NCI-H510A treated with DMSO at 0.1 percent for 48 hours (cell line): ENCODE measurements around the gene SLC1A4.
"Not testable (repeated sequence)": the region's sequence is repeated elsewhere in the genome, so short reads cannot be mapped to it uniquely, and the experiment has no call there.

Experiments used
- DNase-seq: peaks from one replicate; lab custom pipeline; 2025; lab: John Stamatoyannopoulos, UW

Gene SLC1A4

DNA sequence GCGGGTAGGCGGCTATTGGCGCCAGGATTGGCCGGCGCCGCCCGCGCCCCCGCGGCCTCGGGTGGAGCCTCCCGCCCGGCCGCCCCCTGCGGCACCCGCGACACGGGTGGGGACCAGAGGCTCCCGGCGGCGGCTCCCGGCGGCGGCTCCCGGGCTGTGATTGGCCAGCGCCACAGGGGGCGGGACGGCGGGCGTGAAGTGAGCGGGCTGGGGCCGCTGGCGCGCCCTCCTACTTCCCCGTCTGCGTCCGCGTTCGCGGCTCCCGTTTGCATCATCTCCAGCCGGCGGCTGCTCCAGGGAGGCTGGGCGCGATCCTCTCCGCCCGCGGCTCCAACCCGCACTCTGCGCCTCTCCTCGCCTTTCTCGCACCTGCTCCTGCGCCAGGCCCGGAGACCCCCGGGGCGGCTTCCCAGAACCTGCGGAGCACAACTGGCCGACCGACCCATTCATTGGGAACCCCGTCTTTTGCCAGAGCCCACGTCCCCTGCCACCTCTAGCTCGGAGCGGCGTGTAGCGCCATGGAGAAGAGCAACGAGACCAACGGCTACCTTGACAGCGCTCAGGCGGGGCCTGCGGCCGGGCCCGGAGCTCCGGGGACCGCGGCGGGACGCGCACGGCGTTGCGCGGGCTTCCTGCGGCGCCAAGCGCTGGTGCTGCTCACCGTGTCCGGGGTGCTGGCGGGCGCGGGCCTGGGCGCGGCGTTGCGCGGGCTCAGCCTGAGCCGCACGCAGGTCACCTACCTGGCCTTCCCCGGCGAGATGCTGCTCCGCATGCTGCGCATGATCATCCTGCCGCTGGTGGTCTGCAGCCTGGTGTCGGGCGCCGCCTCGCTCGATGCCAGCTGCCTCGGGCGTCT is at the start of gene SLC1A4:
Gene SLC1A4, plus strand, starts transcription at position 274 of the 856 bp plus-strand sequence. Its CDS starts 245 bp downstream, at position 519.
- peak; percentile 70 for DNase-seq

DNA sequence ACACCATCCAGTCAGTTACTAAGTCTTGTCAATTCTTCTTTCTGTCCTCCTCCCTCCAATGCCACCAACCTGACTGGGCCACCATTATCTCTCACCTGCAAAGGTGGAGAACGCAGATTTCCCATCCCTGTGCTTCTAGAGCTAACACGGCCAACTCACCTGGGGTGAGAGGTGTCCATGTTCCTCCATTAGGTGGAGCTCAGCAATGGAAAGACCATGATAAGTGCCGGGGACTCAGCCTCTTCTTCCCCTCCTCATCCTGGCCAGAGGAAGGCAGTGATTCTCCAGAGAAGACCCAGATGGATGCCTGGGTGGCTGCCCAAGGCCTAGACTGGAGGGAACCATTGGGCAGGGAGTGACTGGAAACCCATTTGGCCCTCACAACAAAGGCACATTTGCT is 48.1 kb upstream of the SLC1A4 start:
- DNase-seq: no peak

DNA sequence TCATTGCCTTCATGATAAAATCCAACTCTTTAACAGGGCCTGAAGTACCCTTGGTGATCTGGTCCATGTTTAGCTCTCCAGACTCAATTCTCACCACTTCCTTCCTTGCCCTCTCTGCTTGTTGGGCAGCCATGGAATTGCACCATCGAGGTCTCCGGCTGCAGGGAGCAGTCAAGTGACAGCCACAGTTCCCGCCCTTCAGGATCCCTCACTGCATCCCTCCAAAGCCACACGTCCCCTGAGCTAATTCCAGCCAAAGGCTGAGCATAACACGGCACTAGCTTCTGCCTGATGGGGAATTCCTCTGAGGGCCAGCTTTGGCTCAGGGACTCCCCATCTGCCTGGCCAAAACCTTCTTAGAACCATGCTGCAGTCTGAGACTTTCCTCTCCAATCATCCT is 47.4 kb upstream of the SLC1A4 start:
- DNase-seq: no peak

DNA sequence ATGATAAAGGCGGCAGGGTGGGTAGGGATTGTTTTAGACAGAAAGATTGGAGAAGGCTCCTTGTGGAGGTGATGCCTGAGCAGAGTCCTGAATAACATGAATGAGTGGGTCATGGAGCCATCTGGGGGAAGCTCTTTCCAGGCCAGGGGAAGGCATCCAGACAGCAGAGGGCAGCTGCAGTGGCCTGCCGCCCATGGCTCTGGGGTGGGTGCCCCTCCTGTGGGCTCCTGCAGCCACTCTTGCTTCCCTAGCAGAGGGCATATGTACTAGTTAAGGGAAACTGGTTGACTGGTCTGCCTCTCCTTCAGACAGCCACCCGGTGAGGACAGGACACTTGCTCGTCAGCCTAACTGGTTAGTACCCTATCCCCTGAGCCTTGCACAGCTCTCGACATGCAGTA is 46.5 kb upstream of the SLC1A4 start:
- no peak for DNase-seq

DNA sequence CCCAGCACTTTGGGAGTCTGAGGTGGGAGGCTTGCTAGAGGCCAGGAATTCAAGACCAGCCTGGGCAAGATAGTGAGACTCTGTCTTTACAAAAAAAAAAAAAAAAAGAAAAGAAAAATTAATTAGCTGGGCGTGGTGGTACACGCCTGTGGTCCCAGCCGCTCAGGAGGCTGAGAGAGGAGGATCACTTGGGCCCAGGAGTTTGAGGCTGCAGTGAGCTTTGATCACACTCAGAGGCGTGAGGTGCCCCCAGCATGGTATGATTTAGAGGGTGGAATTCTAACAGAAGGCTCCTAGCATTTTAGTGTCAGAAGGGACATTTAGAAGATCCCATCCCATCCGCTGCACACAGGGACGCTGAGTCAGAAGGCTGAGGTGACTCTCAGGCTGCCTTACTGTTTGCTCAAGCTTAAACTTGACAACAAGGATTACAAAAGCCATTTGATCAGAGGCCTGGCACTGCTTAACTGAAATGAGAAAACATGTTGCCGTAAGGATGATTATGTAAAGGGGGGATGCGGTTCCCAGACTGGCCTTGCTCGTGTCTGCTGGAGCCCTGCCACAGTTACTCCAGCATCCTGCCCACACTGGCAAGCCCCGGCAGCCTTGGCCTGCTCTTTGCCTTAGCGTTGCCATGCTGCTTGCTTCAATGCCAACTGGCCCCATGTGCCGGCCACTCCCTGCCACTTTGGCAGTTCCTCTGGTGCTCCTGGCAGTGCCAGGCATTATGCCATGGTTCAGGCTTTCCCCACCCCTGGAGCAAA is 45.6 kb upstream of the SLC1A4 start:
- DNase-seq: no peak

DNA sequence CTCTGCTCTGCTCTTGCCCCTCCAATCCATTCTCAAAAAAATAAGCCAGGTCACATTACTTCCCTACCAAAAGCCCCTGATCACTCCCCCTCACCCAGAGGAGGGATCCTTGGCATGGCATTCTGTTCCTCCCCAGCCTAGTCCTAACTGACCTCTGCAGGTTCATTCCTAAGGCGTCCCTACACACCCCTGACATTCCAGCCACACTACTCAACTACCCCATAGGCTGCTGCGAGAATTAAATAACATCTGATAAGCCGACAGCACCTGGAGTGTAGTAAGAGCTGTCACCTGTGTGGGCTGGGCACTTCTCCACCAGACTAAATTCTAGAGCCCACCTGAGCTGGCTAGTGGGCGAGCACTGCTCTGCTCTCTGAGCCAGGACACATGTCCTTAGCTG is 44.7 kb upstream of the SLC1A4 start:
- no peak for DNase-seq

DNA sequence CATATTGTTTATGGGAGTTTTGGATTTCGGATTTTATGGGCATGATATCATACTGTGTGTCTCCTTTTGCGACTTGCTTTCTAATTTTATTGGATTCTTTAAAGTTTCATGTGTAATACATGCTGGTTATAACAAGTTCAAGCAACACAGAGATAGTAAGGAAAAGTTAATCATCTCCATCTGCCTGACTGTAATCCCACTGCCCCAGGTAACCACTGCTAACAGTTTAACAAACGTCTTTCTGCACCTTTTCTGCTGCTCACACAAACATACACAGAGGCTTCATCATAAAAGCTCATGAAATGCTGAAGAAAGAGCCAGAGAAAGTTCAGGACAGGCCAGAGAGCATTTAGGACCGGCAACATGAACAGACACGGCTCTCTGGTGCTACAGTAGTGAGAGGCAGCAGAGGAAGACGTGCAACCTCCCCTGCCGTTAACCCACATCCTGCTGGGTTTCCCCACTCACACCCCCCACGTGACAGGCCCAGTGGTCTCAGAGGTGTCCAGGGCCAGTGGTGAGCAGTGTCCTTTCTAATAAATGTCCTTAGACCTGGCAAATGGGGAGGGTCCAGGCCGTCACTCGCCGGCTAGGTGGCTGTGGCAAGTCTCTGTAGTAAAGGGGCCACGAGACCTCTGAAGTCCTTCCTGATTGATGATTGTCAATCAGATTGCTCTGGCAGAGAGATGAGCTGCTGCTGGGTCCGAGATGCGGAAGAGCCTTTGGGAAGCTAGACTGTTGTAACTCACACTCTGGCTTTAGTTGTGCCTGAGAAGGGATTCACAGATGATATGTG is 43.0 kb upstream of the SLC1A4 start:
- DNase-seq: no peak

DNA sequence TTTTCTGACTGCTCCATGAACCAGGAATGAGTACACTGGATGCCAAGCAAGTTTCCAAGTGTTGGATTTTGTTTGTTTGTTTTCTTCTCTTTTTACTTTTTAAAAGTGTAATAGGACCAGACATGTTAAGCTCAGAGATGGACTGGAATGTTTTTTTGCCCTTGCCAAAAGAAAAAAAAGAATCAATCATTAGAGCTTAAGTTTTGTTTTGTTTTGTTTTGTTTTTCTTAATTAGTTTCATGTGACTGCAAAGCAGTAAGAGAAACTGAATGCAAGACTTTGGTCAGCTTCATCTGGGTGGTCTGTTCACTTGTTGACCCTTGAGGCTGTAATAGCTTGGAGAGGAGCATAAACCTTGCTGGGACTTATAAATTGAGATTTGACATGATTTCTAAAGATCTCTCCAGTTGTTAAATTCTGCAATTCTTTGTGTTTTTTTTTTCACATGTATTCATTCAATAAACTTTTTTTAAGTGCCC is 42.4 kb upstream of the SLC1A4 start:
- DNase-seq: no peak

DNA sequence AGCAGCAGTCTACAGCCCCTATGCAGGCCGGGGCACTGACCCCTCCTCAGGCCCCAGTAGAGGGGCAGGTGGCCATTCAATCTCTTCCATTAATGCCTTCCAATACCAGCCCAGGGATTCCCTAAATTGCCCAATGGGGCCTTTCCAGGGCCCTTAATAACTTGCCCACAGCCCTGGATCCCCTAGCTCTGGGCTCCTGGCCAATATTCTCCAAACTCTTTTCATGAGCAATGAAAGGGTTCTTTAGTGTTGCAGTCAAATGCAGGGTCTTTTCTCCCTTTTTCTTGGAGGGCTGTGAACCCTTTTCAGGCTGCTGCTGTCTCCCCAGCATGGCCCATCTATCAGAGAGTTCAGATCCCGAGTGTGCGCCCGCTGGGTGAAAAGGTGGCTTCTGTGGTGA is 41.3 kb upstream of the SLC1A4 start:
- DNase-seq: no peak

DNA sequence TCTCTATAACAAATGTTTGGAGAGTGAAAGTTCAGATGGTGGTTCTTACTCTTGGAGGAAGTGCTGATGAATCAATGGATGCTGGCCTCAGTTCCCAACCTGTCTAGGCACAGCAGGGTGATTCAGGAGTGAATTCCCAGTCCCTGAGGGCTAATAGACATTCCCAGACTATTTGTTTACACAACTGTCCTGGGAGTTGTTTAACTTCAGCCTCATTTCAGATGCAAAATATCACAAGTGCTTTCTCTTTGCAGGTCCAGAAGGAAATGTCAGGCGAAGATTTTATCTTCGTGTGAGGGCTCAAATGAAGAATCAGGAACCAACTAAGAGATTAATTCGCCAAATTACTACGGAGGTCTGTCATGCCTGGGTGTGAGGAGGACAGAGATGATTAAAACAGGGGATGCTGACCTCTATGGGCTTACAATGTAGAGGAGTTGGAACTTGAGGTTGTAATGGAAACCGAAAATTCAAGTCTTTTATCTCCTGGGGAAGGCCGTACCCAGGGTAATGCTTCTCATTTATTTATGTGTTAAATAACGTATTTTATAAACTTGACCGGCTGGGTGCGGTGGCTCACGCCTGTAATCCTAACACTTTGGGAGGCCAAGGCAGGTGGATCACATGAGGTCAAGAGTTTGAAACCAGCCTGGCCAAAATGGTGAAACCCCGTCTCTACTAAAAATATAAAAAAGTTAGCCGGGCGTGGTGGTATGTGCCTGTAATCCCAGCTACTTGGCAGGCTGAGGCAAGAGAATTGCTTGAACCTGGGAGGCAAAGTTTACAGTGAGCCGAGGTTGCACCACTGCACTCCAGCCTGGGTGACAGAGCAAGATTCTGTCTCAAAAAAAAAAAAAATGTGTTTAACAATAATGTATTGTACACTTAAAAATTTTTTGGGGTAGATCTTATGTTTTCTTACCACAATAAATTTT is 38.7 kb upstream of the SLC1A4 start:
- DNase-seq: no peak

DNA sequence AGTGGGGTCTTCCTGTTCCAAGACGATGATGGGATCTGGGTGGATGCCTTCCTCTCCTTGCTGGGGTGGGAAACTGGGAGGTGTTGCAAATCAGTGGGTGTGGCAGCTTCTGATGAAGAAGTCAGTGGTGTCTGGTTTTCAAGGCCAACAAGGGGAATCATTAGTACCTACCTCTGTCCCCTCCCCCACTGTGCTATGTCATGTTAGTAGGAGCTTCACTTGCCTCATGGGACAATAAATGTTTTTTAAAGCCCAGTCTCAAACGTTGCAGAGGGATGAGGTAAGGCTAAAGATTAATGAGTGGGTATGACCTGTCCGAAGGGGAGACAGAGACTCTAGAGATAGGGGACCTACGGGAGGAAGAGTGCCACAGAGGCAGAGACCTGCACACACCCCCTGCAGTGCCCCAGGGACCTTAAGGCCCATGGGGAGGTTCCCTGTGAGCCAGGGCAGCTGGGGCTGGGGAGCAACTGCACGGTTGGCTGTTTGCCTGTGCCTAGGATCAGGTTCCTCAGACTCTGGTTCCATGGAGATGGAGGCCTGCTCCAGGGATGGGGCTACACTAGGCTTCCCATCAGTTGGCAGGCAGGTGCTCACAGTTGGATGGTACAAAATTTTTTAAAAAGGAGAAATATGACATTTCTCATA is 37.8 kb upstream of the SLC1A4 start:
- no peak for DNase-seq

DNA sequence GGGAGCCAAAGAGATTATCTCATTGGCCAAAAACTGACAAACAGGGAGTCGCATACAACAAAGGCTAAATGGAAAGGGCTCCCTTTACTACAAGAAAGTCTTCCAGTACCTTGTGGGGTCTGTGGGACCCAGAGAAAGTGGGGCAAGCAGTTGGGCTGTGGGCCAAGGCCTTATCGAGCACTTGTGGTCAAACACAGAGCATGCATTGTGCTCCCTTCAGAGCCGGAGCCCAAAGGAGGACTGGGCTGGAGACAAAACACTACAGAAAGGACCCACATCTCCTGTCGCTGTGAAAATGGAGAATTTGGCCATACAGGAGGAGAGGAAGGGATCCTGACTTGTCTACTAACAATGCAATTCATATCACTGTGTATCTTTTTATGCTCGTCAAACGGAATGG is 37.1 kb upstream of the SLC1A4 start:
- DNase-seq: no peak

DNA sequence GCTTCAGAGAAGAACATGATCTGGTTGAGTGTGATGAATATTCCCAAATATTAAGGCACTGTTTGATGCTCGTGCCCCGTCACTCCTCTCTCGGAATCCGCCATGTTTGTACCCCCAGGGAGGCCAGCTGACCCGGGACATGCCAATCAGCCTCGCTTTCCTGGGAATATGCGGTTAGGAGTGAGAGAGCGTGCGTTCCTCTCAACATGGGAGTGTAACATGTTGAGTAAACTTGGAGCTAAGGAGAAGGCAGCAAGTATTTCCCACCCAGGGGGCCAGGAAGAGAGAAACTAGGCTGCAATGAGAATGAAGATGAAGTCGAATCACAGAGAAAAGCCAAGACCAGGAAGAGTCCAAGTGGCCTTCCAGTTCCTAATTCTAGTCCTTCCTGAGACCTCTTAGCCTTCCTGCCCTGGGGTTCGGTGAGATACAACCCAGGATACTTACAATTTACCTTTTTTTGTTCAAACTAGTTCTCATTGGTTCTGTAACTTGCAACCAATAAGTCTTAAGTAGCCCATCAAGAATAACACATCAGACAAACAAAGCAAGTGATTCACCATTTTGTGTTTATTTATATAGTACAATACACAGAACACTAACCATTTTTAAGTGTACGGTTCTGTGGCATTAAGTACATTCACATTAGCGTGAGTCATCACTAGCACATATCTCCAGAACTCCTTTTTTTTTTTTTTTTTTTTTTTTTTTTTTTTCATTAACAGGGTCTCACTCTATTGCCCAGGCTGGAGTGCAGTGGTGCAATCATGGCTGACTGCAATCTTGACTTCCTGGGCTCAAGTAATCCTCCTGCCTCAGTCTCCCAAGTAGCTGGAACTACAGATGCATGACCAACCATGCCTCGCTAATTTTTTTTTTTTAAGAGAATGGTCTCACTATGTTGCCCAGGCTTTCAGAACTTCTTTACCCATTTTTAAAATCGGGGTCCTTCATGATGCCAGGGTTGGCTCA is 36.4 kb upstream of the SLC1A4 start:
- DNase-seq: no peak

DNA sequence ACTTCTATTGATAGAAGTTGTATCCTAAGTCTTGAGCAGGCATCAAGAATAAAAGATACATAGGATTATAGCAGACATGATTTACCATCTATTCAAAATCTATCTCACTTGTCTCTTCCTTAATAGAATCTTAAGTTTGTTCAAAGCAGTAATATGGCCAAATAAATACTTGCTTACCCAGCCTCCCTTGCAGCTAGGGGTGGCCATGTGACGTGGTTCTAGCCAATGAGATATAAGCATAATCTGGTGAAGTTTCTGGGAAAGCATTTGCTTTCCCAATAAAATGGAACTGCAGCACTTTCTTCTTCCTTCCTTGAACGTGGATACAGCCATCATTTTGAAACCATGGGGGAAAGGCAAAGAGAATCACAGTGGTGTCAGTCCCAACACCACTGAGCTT is 33.7 kb upstream of the SLC1A4 start:
- DNase-seq: no peak

DNA sequence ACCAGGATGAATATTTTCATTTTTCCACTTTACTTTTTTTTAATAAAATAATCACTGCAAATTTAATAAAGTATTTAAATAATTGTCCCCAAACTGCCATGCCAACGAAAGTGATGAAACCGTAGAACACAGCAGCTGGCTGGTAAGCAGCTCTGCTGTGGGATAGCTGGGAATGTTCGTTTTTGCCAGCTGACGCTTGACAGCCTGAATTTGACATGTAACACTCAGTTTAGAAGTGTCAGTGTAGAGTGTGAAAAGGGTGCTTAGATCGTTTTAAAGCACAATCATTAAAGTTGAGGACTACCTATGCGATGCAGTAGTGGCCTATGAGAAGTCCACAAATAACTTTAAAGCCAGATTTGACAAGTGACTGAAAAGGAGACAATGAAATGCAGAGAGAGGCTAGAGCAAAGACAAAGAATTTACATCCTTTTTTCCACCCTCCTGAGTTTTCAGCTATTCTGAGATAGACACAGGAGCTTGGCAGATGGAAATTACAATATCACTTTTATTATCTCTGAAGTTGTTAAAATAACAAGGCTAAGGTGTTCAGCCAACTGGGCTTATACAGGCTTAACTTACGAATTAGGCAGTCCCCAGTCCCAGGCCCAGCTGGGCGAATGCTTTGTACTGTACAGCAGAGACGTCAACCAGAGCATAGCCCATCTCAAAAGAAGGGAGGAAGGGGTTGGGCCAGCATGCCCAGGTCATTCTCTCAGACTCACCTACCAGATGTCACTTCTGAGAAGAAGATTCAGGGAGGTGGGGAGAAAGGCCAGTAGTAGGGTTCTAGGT is 31.9 kb upstream of the SLC1A4 start:
- DNase-seq: no peak

DNA sequence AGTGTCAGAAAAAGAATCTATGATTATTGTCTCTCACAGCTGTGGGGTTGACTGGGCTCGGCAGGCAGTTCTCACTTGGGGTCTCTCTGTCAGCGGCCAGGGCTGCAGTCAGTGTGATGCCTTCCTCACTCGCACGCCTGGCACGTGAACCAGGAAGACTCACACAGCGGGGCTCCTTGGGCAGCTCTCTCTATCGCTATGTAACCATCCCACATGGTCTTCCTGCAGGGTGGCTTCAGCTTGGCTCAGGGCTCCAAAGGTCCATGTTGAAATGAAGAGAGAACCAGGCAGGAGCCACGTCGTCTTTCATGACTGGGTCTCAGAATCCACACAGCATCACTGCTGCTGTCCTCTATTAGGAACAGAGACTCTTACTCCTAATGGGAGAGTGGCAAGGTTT is 30.6 kb upstream of the SLC1A4 start:
- no peak for DNase-seq

DNA sequence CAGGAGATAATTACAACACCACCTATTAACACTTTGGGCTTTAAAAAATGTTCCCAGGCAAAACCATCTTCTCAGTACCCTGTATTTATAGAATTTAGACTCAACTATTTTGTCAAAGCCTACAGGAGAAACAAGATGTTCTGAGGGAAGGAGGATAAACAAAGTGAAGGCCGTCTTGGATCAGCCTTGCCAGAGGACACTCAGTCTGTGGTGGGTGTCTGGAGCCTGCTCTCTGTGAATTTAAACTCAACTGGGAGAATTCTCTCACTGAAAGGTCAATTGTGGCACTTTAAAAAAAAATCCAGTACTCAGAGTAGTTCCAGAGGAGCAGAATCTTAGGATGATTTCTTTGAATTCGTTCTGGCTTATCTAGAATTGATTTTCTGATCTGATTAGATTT is 28.4 kb upstream of the SLC1A4 start:
- DNase-seq: no peak

DNA sequence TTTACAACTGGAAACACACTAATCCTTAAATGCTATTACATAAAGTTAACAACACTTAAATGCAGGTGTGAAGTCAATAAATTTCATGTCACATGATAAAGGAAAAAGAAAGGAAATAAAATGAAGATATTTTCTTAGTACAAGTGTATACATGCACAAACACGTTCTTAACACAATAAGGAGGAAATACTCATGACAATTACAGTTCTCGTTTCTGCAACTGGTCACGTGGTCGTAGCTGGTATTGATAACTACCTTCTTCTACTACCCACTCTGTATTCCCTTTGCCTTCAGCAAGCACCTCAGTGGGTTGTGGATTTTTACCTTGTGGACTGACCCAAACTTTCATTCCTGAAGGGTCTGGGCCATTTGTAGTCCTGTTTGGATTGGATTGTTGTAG is 26.1 kb upstream of the SLC1A4 start:
- not testable (repeated sequence) for DNase-seq

DNA sequence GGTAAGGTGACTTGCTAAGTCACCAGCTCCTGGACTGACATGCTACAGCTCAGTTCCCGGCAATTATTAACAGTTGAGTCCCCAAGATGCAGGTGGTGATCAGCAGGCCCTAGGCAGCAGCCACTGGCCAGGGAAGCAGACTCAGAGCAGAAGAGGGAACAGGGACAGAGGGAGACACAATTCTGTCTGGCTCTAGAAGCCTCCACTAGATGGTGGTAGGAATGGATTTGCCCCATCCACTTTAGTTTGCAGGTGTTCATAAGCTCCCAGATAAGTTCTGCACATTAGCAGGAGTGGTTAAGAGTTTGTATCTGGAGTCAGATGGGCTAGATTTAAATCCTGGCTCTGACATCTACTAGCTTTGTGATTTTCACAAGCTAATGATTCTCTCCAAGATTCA is 25.5 kb upstream of the SLC1A4 start:
- no peak for DNase-seq
